ENCODE results near the gene GPR35.
A peak's percentile ranks its signal among the peaks of the same experiment; 100 is the strongest.

- TF ChIP-seq, protein P1, sequence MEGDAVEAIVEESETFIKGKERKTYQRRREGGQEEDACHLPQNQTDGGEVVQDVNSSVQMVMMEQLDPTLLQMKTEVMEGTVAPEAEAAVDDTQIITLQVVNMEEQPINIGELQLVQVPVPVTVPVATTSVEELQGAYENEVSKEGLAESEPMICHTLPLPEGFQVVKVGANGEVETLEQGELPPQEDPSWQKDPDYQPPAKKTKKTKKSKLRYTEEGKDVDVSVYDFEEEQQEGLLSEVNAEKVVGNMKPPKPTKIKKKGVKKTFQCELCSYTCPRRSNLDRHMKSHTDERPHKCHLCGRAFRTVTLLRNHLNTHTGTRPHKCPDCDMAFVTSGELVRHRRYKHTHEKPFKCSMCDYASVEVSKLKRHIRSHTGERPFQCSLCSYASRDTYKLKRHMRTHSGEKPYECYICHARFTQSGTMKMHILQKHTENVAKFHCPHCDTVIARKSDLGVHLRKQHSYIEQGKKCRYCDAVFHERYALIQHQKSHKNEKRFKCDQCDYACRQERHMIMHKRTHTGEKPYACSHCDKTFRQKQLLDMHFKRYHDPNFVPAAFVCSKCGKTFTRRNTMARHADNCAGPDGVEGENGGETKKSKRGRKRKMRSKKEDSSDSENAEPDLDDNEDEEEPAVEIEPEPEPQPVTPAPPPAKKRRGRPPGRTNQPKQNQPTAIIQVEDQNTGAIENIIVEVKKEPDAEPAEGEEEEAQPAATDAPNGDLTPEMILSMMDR (IDR thresholded peaks at IDR 0.05): peak; percentile 47 to 80 (median 66)
- no peak for TF ChIP-seq POLR2A (IDR thresholded peaks at IDR 0.05)
- no peak for TF ChIP-seq EP300 (IDR thresholded peaks at IDR 0.05; ENCODE audit: low read depth)
These were observed 20.9 kb upstream of the GPR35 start for GRCh38 chr2:240604291-240604938.
